Activated CD4-positive, CD25-positive, alpha-beta regulatory T cell treated with anti-CD3 and anti-CD28 coated beads, Interleukin-2, amount 50 U/mL, for 24 hours (primary cell): ENCODE results near the gene P4HA2.
A peak's percentile ranks its signal among the peaks of the same experiment; 100 is the strongest.
"Not testable (repeated sequence)": the region's sequence is repeated elsewhere in the genome, so short reads cannot be mapped to it uniquely, and the experiment has no call there.

Experiments
- ATAC-seq, 2 donors: fragments of 150-1000 bp; cut with Tn5 transposase; one replicate each; pipeline ENCODE4 v1.10.0; 2021; ENCODE audit warnings: mild to moderate bottlenecking in 1 of 2, moderate library complexity in 1 of 2

Gene P4HA2

DNA sequence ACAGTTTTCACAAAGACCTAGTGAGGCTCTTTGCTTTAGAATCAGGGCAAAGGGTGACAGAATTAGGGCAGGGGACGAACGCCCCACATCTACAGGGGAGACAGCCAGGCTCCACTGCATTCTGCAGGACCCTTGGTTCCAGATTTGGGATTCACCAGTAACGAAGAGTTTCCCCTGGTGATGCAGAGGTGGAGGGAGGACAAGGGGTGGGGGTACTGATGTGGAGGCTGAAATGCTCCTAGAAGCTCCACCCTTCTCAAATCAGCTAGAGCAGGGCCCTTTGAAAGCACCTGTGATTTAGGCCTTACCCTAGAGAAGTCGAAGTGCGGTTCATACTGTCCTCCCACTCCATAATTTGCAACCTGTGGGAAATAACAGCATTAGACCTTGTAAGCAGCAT, 29.1 kb downstream of the P4HA2 start:
- no peak for ATAC-seq

DNA sequence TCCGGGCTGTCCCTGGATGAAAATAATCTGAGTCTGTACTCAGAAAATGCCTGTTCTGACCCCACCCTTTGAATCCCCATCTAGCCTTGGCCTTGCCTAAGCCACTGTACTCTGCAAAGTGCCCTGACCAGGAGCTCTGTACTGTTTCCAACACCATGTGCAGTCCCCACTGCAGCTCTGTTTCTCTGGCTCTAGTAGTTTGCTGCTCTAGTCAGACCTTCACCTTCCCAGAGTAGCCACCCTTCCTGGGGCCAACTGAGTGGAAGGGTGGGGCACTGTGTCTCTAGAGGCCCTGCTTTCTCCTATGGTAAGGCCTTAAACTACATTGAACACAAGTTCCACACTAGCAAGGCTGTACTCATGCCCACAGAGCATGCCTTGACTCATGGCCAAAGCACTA, 31.9 kb downstream of the P4HA2 start:
- ATAC-seq = no peak

DNA sequence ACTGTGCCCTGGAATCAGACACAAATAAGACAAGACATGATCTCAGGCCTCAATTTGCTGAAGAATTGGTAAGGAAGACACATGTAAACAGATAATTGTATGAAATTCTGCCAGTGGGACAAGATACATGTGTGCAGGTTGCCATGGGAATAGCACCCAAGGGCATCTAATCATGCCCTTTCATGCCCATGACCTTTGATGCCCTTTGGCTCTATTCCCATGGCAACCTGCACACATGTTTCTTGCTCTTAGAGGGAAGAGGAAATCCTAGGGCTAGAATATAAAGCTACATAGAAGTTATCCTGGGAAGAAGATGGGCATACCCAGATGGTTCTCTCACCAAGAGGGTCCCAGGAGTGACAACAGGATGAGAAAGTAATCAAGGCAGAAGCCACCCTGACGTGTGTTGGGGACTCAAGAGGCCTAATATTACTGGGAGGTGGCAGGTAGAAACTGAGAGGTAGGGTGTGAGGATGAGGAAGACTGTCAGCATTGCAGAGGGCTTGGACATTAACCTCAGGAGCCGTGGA, 34.4 kb downstream of the P4HA2 start:
- no peak for ATAC-seq

DNA sequence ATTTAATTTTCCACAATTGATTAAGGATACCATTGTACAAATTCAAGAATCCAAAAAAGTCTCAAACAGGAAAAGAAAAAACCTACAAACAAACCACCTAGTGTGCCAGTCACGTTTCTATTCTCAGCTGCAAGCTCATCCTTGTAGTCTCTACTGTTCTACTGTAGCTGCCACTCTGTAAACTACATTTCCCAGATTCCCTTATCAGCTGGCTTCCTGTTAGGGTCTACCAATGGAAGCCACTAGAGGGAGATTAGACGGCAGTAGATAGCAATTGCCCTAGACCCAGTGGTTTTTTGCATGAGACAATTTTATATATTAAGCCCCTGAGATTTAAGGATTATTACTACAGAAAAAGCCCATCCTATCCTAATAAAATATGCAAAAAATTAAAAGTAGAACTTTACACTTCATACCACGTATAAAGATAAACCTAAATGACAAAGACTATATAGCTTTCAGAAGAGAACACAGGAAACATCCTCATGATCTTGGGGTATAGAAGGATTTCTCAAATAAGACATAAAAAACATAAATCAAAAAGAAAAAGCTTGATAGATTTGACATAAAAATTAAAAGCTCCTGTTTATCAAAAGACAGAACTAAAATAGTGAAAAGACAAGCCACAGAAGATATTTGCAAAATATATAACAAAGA, 37.4 kb downstream of the P4HA2 start:
- ATAC-seq = peak; percentile 93 to 94

DNA sequence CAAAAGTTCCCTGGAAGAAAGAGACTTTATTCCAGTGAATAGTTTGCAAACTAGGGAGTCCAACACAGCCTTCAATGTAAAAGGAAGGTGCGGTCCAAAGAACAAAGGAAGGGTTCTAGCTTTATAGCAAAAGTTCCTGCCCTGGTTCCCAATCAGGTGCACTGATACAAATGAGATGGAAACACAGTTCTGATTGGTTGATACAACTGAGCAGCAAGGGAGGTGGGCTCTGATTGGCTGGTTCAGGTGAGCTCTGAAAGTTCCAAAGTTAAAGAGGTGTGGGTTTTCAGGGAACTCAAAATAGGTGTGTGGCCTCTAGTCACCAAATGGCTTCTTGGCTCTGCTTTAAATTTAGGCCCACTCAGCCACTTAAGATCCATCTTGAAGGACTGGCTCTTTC, 43.1 kb downstream of the P4HA2 start:
- ATAC-seq = no peak

DNA sequence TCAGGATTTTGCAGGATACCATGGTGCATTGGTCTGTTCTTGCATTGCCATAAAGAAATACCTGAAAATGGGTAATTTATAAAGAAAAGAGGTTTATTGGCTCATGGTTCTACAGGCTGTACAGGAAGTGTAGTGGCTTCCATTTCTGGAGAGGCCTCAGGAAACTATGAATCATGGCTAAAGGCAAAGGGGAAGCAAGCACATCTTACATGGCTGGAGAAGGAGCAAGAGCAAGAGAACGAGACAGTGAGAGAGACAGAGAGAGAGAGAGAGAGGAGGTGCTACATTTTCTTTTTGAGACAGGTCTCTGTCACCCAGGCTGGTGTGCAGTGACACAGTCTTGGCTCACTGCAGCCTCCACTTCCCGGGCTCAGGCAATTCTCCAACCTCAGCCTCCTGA, 43.9 kb downstream of the P4HA2 start:
- no peak for ATAC-seq

DNA sequence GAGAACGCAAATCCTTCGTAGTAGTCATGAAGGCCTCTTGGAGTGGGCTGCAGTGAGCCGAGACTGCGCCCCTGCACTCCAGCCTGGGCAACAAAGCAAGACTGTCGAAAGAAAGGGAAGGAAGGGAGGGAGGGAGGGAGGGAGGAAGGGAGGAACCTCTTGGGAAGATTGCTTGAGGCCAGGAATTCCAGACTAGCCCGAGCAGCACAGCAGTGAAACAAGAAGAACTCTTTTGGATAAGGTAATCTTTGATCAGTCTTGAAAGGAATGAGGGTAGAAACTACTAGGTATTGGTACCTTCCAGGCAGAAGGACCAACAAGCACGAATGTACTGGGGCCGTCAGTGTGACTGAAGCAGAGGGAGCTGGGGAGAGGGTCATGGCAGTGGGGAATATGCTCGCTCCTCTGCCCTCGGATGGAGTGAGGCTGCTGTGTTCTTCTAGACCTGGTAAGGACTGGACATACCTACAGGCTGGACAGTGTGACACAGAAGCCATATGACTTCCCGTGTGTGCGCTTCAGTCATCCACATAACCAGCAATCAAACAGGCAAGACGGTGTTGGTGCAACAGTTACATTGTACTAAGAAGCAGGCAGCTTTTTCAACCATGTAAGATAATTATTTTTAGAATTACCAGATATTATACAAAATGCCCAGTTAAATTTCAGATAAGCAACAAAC, 45.2 kb downstream of the P4HA2 start:
- no peak for ATAC-seq

DNA sequence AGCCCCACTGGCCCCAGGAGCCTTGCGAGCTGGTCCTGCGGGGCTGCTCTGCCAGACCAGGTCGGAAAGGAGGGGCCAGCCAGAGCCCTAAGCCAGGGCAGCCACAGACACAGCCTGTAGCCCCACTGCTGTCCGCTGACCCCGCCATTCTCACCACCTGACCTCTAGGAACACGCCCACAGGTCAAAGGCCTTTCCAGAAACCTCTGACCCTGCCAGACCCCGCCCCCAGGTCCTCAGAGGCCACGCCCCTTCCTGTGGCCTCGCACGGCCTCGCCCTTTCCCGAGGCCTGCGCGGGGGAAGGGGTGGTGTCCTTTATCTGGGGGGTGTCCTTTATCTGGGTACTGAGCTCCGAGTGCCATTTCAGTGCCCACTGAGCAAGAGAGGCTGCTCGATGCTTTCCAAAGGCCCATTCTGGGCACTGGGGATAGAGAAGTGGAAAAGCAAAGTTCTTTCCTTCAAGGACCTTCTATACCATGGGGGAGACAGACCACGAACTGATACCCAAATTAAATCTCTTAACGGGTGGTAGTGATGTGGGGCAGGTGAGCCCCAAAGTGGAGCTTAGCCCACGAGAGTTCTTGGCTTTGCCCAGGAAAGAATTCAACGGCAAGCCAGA, 46.5 kb downstream of the P4HA2 start:
- no peak for ATAC-seq

DNA sequence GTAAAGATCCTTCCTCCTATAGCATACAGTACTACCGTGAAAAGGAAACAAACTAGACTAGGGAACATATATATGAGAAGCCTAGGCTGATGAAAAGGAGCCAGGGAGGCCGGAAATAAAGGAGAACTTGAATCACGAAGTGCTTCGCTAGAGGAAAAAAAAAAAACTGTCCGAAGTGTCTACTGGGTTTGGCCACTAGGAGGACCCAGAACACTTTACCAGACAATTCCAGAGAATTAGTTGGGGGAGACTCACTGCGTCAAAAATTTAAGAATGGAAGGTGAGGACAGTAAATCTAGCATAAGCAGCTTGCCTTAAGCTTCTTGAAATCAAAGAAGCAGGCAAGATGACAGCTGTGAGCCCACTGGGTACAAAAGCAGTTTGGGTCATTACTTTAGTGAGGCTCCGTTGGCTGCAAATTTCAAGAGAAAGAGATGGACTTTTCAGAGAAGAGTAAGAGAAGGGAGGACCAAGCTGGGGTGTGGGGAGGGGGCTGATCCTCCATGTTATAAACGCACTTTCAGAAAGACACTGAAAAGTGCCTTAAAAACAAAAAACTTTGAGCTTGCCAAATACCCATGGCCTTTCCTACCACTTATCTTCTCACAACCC, 47.4 kb downstream of the P4HA2 start:
- no peak for ATAC-seq

DNA sequence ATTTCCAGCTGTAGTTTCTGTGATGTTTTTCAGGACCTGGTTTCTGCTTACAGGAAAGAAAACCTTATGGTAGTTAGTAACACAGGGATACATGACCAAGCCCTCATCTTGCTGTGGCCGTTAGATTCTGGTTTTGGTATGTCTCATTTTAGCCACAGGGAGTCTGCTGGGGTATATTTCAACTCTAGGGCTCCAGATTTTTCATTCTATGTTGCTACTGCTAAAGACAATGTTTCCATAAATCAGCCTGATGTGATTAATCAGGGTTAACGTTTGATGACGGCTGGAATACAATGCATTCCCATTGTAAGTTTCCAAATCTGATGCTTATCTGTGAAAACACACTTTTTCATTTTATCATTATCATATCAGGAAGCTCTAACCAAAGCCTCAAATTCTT, 48.2 kb downstream of the P4HA2 start:
- no peak for ATAC-seq

DNA sequence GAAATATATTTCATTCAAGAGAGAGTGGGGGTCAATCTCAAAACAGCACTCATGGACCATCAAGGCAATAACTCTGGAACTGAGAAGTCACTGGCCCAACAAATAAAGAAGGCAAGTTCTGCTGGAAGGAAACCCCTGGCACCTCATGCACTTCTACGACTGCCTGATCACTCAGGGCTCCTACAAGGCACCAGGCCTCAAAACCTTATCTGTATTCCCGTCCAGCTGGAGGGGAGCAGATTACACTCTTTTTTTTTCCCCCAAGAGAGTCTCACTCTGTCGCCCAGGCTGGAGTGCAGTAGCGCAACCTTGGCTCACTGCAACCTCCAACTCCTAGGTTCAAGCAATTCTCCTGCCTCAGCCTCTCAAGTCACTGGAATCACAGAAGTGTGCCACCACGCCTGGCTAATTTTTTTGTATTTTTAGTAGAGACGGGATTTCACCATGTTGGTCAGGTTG, 49.9 kb downstream of the P4HA2 start:
- ATAC-seq = no peak

DNA sequence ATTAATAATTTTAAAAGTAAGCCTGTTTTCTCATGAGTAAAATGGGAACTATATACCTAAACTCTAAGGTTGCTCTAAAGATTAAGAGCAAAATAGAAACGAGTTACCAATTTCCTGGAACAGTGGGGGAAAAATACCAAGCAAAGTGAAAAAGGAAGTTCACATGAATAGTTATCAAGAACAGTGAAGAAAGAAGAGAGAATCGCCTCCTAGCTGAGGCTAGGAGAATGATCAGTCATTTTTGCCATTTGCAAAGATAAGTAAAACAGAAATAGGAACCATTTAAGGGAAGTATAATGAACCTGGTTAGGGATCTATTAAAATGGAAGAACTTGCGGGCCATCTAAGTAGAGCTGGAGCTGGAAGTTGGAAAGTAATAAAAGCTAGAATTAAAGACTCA, 50.7 kb downstream of the P4HA2 start:
- ATAC-seq = peak; percentile 36 to 41

DNA sequence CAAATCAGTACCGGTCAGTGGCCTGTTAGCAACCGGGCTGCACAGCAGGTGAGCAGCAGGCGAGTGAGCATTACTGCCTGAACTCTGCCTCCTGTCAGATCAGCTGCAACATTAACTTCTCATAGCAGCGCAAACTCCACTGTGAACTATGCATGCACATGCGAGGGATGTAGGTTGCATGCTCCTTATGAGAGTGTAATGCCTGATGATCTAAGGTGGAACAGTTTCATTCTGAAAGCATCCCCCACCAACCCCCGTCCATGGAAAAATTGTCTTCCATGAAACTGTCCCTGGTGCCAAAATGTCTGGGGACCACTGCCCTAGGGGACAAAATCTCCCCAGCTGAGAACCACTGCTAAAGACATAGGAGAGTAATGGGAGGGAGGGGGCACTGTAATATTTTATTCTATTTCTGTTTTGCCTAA, 51.1 kb downstream of the P4HA2 start:
- ATAC-seq = no peak

DNA sequence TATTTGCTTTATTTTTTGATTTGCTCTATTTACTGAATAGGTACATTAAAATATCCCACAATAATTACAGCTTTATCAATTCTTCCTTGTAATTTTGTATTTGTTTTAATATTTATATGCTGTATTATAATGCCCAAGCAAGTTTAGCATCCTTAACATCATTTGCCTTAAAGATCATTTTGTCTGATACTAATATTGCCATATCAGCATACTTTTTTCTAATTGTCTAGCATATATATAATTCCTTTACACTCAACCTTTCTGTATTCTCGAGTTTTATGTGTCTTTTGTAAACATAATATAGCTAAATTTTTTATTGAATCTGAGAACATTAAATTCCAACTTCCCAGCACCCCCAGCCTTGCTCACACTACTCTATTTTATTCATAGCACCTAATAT, 64.7 kb downstream of the P4HA2 start:
- no peak for ATAC-seq

DNA sequence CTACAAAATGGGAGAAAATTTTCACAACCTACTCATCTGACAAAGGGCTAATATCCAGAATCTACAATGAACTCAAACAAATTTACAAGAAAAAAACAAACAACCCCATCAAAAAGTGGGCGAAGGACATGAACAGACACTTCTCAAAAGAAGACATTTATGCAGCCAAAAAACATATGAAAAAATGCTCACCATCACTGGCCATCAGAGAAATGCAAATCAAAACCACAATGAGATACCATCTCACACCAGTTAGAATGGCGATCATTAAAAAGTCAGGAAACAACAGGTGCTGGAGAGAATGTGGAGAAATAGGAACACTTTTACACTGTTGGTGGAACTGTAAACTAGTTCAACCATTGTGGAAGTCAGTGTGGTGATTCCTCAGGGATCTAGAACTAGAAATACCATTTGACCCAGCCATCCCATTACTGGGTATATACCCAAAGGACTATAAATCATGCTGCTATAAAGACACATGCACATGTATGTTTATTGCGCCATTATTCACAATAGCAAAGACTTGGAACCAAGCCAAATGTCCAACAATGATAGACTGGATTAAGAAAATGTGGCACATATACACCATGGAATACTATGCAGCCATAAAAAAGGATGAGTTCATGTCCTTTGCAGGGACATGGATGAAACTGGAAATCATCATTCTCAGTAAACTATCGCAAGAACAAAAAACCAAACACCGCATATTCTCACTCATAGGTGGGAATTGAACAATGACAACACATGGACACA, 65.9 kb downstream of the P4HA2 start:
- not testable (repeated sequence) for ATAC-seq

DNA sequence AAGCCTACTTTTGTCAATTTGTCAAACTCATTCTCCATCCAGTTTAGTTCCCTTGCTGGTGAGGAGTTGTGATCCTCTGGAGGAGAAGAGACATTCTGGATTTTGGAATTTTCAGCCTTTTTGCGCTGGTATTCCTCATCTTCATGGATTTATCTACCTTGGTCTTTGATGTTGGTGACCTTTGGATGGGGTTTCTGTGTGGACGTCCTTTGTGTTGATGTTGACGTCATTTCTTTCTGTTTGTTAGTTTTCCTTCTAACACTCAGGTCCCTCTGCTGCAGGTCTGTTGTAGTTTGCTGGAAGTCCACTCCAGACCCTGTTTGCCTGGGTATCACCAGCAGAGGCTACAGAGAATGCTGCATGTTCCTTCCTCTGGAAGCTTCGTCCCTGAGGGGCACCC, 71.2 kb downstream of the P4HA2 start:
- no peak for ATAC-seq

DNA sequence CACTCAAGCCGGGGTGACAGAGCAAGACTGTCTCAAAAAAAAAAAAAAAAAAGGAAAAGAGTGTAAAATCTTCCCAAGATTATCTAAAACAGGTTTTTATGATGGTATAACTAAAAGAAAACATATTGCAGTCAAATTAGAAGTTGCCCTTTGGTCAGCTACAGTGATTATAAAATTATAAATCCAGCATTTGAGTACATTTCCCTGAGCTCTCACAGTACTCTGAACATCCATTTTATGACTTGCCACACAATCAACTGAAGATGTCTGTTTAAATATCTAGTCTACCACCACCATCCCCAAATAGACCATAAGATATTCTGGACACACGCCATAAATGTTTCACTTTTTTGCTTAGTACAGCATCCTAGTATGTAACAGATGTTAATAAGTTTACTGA, 77.1 kb downstream of the P4HA2 start:
- ATAC-seq = no peak

DNA sequence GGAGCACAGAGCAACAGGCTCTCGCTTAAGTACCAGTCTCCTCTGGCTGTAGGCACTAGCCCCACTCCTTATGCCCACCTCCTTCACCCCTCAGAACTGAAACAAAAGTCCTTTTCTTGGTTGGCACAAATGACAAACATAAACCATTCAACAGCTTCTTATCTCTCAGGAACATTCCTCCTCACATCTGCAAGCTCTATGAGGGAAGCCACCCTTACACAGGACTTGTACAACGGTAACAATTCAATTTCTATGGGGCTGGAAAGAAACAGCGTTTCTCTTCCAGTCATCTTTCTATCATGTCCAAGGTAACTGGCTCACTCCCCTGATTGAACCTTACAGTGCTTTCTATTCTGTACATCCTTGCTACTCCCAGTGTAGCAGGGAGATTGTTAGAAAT, 80.0 kb downstream of the P4HA2 start:
- no peak for ATAC-seq

DNA sequence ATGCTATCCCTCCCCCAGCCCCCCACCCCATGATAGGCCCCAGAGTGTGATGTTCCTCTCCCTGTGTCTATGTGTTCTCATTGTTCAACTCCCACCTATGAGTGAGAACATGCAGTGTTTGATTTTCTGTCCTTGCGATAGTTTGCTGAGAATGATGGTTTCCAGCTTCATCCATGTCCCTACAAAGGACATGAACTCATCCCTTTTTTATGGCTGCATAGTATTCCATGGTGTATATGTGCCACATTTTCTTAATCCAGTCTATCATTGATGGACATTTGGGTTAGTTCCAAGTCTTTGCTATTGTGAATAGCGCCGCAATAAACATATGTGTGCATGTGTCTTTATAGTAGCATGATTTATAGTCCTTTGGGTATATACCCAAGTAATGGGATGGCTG, 82.3 kb downstream of the P4HA2 start:
- not testable (repeated sequence) for ATAC-seq

DNA sequence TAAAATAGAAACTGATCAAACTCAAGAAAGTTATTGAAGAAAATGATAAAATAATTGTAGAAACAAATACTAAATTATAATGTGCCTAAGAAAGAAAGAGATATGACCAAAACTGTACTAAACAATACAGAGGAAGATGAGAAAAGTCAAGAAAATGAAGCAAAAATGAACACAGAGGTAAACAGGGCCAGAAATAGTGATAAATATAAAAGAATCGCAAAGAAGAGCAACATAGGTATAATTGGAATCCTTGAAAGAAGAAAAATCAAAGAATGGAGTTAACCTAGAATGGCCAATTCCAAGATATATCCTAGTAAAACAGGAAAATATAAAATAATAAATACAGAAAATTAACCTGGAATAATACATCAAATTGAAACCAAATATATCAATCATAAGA, 84.5 kb downstream of the P4HA2 start:
- ATAC-seq = no peak

DNA sequence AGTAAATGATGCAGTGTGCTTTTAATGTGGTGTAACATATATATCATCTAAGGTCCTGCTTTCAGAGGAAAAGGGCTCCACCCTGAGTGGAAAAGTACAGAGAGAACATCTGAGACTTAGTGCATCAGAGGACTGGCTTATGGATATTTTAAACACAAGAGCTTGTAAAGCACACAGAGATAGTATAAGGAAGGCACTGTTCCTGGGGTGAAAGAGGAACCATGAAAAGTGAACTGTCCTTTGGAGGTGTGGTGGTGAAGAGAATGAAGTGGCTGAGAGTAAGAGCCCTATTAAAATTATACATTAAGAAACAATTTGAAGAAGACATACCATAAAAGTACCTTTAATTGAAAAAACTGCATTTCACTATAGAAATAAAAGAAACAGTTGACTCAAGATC, 85.2 kb downstream of the P4HA2 start:
- no peak for ATAC-seq
